Parathyroid adenoma (tissue), 2 donors: ENCODE results near the gene APBA1.

Source experiments
- H2AFZ ChIP-seq: fragments of 300-600 bp; sonication (generic); one replicate; pipeline ENCODE4 v1.7.0; 2017; ENCODE audit warnings: antibody characterized with exemption, mild to moderate bottlenecking
- H3K27ac ChIP-seq: fragments of 300-600 bp; sonication (generic); one replicate; pipeline ENCODE4 v1.7.0; 2017
- H3K27me3 ChIP-seq: fragments of 300-600 bp; sonication (generic); one replicate; pipeline ENCODE4 v1.7.0; 2017; ENCODE audit warnings: low read length; ENCODE audit not compliant: control insufficient read depth, insufficient read depth
- H3K36me3 ChIP-seq: fragments of 300-600 bp; sonication (generic); one replicate; pipeline ENCODE4 v1.7.0; 2017; ENCODE audit warnings: low read length; ENCODE audit not compliant: control insufficient read depth, insufficient read depth
- H3K4me1 ChIP-seq: fragments of 300-600 bp; sonication (generic); one replicate; pipeline ENCODE4 v1.7.0; 2017; ENCODE audit warnings: control low read depth
- H3K4me2 ChIP-seq: fragments of 300-600 bp; sonication (generic); one replicate; pipeline ENCODE4 v1.7.0; 2017; ENCODE audit warnings: low read length
- H3K4me3 ChIP-seq: fragments of 300-600 bp; sonication (generic); one replicate; pipeline ENCODE4 v1.7.0; 2017; ENCODE audit warnings: low read depth, low read length
- H3K79me2 ChIP-seq: fragments of 300-600 bp; sonication (generic); one replicate; pipeline ENCODE4 v1.7.0; 2017; ENCODE audit warnings: control low read depth
- H3K9ac ChIP-seq: fragments of 300-600 bp; sonication (generic); one replicate; pipeline ENCODE4 v1.7.0; 2017; ENCODE audit warnings: mild to moderate bottlenecking
- H3K9me3 ChIP-seq: fragments of 300-600 bp; sonication (generic); one replicate; pipeline ENCODE4 v1.7.0; 2017; ENCODE audit warnings: low read length; ENCODE audit not compliant: control insufficient read depth
- TF ChIP-seq, protein P1 (sequence below): fragments of 300-600 bp; sonication (generic); IDR thresholded peaks from one replicate; pipeline ENCODE4 v1.7.0; 2017; ENCODE audit warnings: antibody characterized with exemption, mild to moderate bottlenecking
- donor health status: primary hyperparathyroidism.

Gene APBA1

GRCh38 chr9:69453746-69454145 lies 218.4 kb downstream of the APBA1 start:
- Histone ChIP-seq H3K9ac (no peak overlapping the region), H3K4me3 (no peak overlapping the region), H3K4me2 (no peak overlapping the region), H3K79me2 (no peaks in the 10 kb centered on the region), H2AFZ (no peak overlapping the region), H3K27me3 (no peaks in the 10 kb centered on the region), H3K4me1 (no peaks in the 10 kb centered on the region), H3K27ac (no peak overlapping the region), H3K9me3 (no peaks in the 10 kb centered on the region), H3K36me3 (no peaks in the 10 kb centered on the region)
- TF ChIP-seq, protein P1, sequence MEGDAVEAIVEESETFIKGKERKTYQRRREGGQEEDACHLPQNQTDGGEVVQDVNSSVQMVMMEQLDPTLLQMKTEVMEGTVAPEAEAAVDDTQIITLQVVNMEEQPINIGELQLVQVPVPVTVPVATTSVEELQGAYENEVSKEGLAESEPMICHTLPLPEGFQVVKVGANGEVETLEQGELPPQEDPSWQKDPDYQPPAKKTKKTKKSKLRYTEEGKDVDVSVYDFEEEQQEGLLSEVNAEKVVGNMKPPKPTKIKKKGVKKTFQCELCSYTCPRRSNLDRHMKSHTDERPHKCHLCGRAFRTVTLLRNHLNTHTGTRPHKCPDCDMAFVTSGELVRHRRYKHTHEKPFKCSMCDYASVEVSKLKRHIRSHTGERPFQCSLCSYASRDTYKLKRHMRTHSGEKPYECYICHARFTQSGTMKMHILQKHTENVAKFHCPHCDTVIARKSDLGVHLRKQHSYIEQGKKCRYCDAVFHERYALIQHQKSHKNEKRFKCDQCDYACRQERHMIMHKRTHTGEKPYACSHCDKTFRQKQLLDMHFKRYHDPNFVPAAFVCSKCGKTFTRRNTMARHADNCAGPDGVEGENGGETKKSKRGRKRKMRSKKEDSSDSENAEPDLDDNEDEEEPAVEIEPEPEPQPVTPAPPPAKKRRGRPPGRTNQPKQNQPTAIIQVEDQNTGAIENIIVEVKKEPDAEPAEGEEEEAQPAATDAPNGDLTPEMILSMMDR: no peak

DNA sequence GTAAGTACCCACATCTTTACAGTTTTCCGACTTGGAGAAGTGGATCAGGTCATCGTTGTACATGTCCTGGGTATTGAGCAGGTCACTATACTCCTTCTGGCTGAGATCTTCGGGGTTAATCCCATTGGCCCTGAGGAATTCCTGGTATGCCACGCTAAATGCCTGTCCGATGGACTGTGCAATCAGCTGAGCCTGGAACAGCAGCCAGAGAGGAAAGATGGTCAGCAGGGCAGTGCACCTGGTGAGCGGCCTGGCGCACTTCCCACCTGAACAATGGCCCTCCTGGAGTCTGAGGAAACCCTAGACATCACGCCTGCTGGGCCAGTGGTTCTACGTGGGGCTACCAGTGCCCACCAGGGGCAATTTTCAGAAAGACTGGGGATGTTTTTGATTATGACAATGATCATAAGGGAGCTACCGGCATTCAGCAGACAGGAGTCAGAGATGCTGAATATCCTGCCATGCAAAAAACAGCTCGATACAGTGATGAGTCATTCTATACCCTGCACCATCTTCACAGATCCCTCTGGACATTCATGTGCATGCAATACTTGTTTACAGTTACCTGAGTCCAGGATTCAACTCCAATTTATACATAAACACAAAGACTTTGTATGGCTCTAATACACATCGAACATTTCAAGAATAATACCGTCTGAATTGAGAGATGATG lies 219.9 kb downstream of the APBA1 start:
- H3K4me2 ChIP-seq: no peak overlapping the region
- no peaks in the 10 kb centered on the region for H3K36me3 ChIP-seq
- H3K4me1 ChIP-seq: no peaks in the 10 kb centered on the region
- TF ChIP-seq, protein P1: no peak
- H3K27ac ChIP-seq: no peak overlapping the region
- no peak overlapping the region for H2AFZ ChIP-seq
- no peaks in the 10 kb centered on the region for H3K79me2 ChIP-seq
- no peaks in the 10 kb centered on the region for H3K9me3 ChIP-seq
- H3K4me3 ChIP-seq: no peak overlapping the region
- no peak overlapping the region for H3K9ac ChIP-seq
- H3K27me3 ChIP-seq: no peaks in the 10 kb centered on the region

DNA sequence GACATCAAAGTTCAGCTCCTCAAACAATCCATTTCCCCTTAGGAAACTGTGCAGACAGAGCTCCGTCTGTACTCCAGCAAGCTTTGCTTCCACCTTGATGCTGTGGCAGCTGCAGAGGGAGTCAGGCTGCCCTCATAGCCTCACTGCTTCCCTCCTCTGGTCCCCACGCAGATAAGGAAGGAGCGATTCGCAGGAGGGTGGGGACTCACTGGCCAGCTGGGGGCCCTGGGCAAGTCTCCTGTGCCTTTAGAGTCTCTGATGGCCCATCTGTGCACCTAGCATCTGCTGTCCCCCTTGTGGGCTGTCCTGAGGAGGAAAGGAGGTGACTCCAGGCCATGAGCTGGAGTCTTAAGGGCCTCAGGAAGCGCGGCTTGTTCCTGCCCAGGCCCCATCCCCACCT lies 225.7 kb downstream of the APBA1 start:
- Histone ChIP-seq H3K27ac (no peak overlapping the region), H3K36me3 (no peaks in the 10 kb centered on the region), H3K79me2 (no peaks in the 10 kb centered on the region), H3K9me3 (no peaks in the 10 kb centered on the region), H3K4me3 (no peak overlapping the region), H3K4me2 (no peak overlapping the region), H3K4me1 (no peaks in the 10 kb centered on the region), H3K27me3 (no peaks in the 10 kb centered on the region), H2AFZ (no peak overlapping the region), H3K9ac (no peak overlapping the region)
- TF ChIP-seq, protein P1: no peak

GRCh38 chr9:69445251-69445650 lies 226.9 kb downstream of the APBA1 start:
- Histone ChIP-seq H3K4me3 (no peak overlapping the region), H3K79me2 (no peaks in the 10 kb centered on the region), H3K9ac (no peak overlapping the region), H3K27me3 (no peaks in the 10 kb centered on the region), H3K4me2 (no peak overlapping the region), H2AFZ (no peak overlapping the region), H3K4me1 (no peaks in the 10 kb centered on the region), H3K27ac (no peak overlapping the region), H3K9me3 (no peaks in the 10 kb centered on the region), H3K36me3 (no peaks in the 10 kb centered on the region)
- TF ChIP-seq, protein P1: no peak

GRCh38 chr9:69444791-69445190 lies 227.4 kb downstream of the APBA1 start:
- H3K4me3 ChIP-seq: no peak overlapping the region
- H3K4me1 ChIP-seq: no peaks in the 10 kb centered on the region
- no peak overlapping the region for H3K27ac ChIP-seq
- no peaks in the 10 kb centered on the region for H3K36me3 ChIP-seq
- TF ChIP-seq, protein P1: no peak
- H2AFZ ChIP-seq: no peak overlapping the region
- no peaks in the 10 kb centered on the region for H3K27me3 ChIP-seq
- no peaks in the 10 kb centered on the region for H3K79me2 ChIP-seq
- no peaks in the 10 kb centered on the region for H3K9me3 ChIP-seq
- H3K4me2 ChIP-seq: no peak overlapping the region
- H3K9ac ChIP-seq: no peak overlapping the region
